Measurements from ENCODE around the gene SUMF1. TPM values are rescaled to one million over a fixed set of nuclear protein-coding genes. Genes with fewer than 3 reads are reported as not detected.

The SUMF1 gene
- total RNA-seq, 4 donors from 2014 or later = 28.7 to 49.0 (median 41.6) TPM

DNA sequence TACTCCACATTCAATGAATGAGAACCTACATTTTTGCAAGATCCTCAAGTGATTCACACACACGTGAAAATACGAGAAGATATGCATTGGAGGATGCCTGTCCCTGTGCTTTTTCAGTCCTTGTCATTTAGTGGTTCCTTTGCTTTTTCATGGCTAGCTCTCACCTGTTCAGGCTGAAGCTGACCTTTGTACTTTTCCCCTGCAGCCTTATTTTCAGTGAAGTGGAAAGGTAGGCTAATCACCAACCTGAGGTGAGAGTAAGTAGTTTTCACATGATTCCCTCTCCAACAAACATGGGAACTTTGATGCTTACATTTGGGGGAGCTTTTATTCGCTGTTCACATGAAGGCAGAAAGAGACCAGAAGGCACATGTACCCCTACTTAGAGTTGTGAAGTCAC is 34.4 kb upstream of the SUMF1 start:
- peak overlapping the region in 3 of 4 donors; percentile 5 to 88 (median 36) for H3K27ac ChIP-seq (replicated peaks in 1 of 4)
- H3K9me3 ChIP-seq = no peaks in the 10 kb centered on the region
- no peak overlapping the region for H3K4me3 ChIP-seq
- TF ChIP-seq EP300 (IDR thresholded peaks at IDR 0.05) (no peak), POLR2A (IDR thresholded peaks at IDR 0.05; ENCODE audit: low read depth) (no peak), POLR2AphosphoS5 (IDR thresholded peaks at IDR 0.05) (no peak)
- TF ChIP-seq, protein P1, sequence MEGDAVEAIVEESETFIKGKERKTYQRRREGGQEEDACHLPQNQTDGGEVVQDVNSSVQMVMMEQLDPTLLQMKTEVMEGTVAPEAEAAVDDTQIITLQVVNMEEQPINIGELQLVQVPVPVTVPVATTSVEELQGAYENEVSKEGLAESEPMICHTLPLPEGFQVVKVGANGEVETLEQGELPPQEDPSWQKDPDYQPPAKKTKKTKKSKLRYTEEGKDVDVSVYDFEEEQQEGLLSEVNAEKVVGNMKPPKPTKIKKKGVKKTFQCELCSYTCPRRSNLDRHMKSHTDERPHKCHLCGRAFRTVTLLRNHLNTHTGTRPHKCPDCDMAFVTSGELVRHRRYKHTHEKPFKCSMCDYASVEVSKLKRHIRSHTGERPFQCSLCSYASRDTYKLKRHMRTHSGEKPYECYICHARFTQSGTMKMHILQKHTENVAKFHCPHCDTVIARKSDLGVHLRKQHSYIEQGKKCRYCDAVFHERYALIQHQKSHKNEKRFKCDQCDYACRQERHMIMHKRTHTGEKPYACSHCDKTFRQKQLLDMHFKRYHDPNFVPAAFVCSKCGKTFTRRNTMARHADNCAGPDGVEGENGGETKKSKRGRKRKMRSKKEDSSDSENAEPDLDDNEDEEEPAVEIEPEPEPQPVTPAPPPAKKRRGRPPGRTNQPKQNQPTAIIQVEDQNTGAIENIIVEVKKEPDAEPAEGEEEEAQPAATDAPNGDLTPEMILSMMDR (IDR thresholded peaks at IDR 0.05) = no peak
- no peaks in the 10 kb centered on the region for H3K27me3 ChIP-seq
- WGBS = 85% methylated on average over 3 of the region's 3 CpGs
- no peak for DNase-seq (ENCODE audit: extremely low spot score)
- peaks cover 4 to 21% (median 16%) of the 10 kb centered on the region in 4 donors for H3K36me3 ChIP-seq
- intact Hi-C loops (cut with DNase I) = loop anchor here (10.0 kb wide), 1 partner anchor 483 kb away; no protein-coding TSS in a partner anchor
- H3K4me1 ChIP-seq = peaks cover 36 to 75% (median 51%) of the 10 kb centered on the region in 4 donors

DNA sequence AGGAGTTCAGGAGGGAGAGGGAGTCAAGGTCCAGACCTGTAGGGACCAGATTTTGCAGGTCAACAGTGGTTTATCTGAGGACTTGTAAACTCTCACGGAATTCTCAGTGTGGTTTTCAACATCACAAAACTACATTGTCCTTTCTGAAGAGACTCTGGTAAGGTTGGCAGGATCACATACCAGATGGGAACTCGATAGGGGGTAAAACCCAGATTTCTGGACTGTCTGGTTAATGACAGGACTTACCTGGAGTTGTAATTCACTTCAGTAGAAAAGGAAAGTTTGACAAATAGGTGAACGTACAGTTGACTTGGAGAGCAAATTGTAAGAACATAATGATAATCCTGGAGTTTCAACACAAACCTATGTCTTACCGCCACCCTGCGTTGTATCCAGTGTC is 31.4 kb upstream of the SUMF1 start:
- TF ChIP-seq POLR2A (IDR thresholded peaks at IDR 0.05; ENCODE audit: low read depth) (no peak), POLR2AphosphoS5 (IDR thresholded peaks at IDR 0.05) (no peak), EP300 (IDR thresholded peaks at IDR 0.05) (no peak)
- TF ChIP-seq, protein P1 (IDR thresholded peaks at IDR 0.05) = no peak
- WGBS = 91% methylated on average over 5 of the region's 5 CpGs
- Histone ChIP-seq H3K27ac (replicated peaks in 1 of 4) (no peak overlapping the region), H3K4me3 (no peak overlapping the region), H3K9me3 (no peaks in the 10 kb centered on the region), H3K4me1 (peaks cover 20 to 62% (median 45%) of the 10 kb centered on the region in 4 donors), H3K27me3 (no peaks in the 10 kb centered on the region), H3K36me3 (peaks cover 4 to 21% (median 16%) of the 10 kb centered on the region in 4 donors)
- no peak for DNase-seq (ENCODE audit: extremely low spot score)
- intact Hi-C loops (cut with DNase I) = loop anchor here (10.0 kb wide), 1 partner anchor 144 kb away; no protein-coding TSS in a partner anchor

DNA sequence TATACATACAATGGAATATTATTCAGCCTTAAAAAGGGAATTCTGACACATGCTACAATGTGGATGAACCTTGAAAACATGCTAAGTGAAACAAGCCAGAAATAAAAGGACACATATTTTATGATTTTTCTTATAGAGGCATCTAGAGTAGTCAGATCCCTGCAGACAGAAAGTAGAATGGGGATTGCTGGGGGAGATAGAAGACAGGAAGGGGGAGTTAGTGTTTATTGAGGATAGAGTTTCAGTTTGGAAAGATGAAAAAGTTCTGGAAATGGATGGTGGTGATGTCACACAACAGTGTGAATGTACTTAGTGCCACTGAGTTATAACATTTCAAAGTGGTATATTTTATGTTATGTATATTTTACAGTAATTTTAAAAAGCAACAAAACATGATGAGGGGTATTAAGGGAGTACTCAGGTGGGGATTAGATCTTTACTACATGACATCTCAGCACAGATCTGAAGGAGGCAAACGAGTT is 30.8 kb upstream of the SUMF1 start:
- intact Hi-C loops (cut with DNase I) = loop anchor here (10.0 kb wide), 1 partner anchor 143 kb away; no protein-coding TSS in a partner anchor
- no peaks in the 10 kb centered on the region for H3K27me3 ChIP-seq
- H3K4me1 ChIP-seq = peaks cover 15 to 57% (median 41%) of the 10 kb centered on the region in 4 donors
- 38% methylated on average over 1 of the region's 1 CpG for WGBS
- DNase-seq (ENCODE audit: extremely low spot score) = no peak
- TF ChIP-seq POLR2A (IDR thresholded peaks at IDR 0.05; ENCODE audit: low read depth) = no peak
- no peak for TF ChIP-seq EP300 (IDR thresholded peaks at IDR 0.05)
- TF ChIP-seq POLR2AphosphoS5 (IDR thresholded peaks at IDR 0.05) = no peak
- TF ChIP-seq, protein P1 (IDR thresholded peaks at IDR 0.05) = no peak
- no peaks in the 10 kb centered on the region for H3K9me3 ChIP-seq
- peaks cover 4 to 21% (median 16%) of the 10 kb centered on the region in 4 donors for H3K36me3 ChIP-seq
- no peak overlapping the region for H3K27ac ChIP-seq (replicated peaks in 1 of 4)
- no peak overlapping the region for H3K4me3 ChIP-seq

DNA sequence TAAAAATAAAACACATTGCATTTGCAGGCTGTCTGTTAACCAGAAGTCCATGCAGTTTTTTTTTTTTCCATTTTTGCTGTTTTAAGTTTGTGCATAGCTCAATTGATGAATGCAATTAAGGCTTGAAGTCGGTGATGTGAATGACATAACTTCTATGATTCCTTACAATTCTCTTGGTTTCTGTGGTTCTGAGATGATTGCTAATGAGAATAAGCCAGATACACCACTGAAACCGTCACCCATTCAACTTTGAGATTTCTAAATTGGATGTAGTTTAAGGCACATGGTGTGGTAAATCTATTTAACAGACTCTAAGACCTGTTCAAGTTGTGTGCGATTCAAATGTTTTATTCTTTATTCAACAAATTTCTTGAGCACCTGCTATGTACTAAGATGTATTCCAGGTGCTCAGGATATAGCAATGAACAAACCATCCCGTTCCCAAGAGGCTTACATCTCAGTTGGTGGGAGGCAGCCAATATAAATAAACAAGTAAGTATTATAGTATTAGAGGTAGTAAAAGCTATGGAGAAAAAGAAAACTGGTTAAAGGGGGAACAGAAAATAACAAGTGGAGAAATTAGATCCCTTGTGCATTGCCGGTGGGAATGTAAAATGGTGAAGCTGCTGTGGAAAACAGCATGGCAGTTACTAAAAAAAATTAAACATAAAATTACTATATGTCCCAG is 30.1 kb upstream of the SUMF1 start:
- no peak for TF ChIP-seq EP300 (IDR thresholded peaks at IDR 0.05)
- no peak for TF ChIP-seq POLR2A (IDR thresholded peaks at IDR 0.05; ENCODE audit: low read depth)
- TF ChIP-seq, protein P1 (IDR thresholded peaks at IDR 0.05) = no peak
- TF ChIP-seq POLR2AphosphoS5 (IDR thresholded peaks at IDR 0.05) = no peak
- H3K27me3 ChIP-seq = no peaks in the 10 kb centered on the region
- H3K9me3 ChIP-seq = no peaks in the 10 kb centered on the region
- peaks cover 15 to 56% (median 41%) of the 10 kb centered on the region in 4 donors for H3K4me1 ChIP-seq
- intact Hi-C loops (cut with DNase I) = loop anchor here (10.0 kb wide), 1 partner anchor 142 kb away; no protein-coding TSS in a partner anchor
- no peak for DNase-seq (ENCODE audit: extremely low spot score)
- peak overlapping the region in 1 of 4 donors; percentile 93 for H3K4me3 ChIP-seq
- peaks cover 4 to 21% (median 16%) of the 10 kb centered on the region in 4 donors for H3K36me3 ChIP-seq
- no peak overlapping the region for H3K27ac ChIP-seq (replicated peaks in 1 of 4)
- 50% methylated on average over 5 of the region's 5 CpGs for WGBS

Data from esophagus muscularis mucosa (tissue), 4 donors.